HG03060 (cell line): ENCODE data around the gene ENPP5.
"Not testable (repeated sequence)": the region's sequence is repeated elsewhere in the genome, so short reads cannot be mapped to it uniquely, and the experiment has no call there.

Source experiments
- ATAC-seq: cut with Tn5 transposase; IDR thresholded peaks from one replicate; pipeline ENCODE4 v1.9.1; 2021; ENCODE audit warnings: low read depth, moderate number of reproducible peaks; ENCODE audit not compliant: unreplicated experiment

ENPP5 gene

DNA sequence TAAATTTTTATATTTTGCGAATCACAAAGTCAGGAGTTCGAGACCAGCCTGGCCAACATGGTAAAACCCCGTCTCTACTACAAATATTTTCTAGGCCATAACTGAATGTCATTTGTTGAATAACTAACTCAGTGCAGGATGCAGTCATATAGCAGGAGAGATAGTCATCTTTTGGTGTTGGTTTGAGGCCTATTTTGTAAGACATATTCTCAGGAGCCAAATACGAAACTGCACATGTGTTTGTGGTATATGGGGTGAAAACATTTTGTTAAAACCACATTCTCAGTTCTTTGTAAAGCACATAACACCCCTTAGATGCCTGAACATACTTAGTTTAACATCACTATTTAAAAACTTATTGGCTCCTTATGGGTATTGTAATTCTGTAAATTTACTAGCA lies 4.7 kb upstream of the ENPP5 start:
- ATAC-seq, result peak; percentile 66

- no peak for ATAC-seq
Observed at GRCh38 chr6:46174904-46175303, 4.1 kb upstream of the ENPP5 start.

DNA sequence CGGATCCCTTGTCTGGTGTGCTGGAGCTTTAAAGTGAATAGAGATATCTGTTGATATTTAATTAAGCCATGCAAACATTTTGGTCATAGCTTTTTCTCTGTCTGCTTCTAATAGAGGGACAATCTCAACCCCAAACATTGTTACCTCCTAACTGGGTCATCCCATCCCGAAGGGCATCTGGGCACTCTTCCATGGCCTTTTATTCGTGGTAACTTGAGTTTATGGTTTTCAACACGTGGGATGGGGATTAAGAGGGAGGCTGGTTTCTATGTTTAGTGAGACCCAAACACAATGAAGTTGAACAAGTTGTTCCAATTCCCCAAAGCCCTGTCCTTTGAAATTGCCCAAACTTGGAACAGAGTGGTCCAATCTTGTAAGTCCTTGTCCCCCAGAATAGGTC lies 1.4 kb upstream of the ENPP5 start:
- no peak for ATAC-seq

- ATAC-seq, result no peak
Observed at GRCh38 chr6:46160102-46160501, 10.7 kb downstream of the ENPP5 start.

- no peak for ATAC-seq
Observed at GRCh38 chr6:46159229-46159628, 11.6 kb downstream of the ENPP5 start.

DNA sequence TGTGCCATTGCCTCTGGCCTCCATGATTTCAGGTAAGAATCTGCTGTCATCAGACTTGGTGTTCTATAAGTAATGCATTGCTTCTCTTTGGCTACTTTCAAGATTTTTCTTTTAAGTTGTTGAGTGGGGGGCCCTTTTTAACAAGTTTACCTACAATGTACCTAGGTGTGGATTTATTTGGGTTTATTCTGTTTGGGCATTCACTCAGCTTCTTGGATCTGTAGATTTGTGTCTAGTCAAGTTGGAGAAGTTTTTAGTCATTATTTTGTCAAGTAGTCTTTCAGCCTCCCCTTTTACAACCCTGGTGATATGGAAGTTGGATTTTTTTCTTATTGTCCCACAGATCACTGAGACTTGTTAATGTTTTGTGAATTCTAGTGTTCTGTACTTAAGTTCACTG lies 14.1 kb downstream of the ENPP5 start:
- no peak for ATAC-seq

DNA sequence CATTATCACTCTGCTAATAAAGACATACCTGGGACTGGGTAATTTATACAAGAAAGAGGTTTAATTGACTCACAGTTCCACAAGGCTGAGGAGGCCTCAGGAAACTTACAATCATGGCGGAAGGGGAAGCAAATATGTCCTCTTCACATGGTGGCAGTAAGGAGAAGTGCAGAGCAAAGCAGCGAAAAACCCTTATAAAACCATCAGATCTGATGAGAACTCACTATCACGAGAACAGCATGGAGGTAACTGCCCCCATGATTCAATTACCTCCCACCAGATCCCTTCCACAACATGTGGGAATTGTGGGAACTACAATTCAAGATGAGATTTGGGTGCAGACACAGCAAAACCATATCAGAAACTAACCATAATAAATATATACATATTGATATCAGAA lies 21.7 kb downstream of the ENPP5 start:
- not testable (repeated sequence) for ATAC-seq

- ATAC-seq, result no peak
Observed at GRCh38 chr6:46144270-46144669, 26.5 kb downstream of the ENPP5 start.

DNA sequence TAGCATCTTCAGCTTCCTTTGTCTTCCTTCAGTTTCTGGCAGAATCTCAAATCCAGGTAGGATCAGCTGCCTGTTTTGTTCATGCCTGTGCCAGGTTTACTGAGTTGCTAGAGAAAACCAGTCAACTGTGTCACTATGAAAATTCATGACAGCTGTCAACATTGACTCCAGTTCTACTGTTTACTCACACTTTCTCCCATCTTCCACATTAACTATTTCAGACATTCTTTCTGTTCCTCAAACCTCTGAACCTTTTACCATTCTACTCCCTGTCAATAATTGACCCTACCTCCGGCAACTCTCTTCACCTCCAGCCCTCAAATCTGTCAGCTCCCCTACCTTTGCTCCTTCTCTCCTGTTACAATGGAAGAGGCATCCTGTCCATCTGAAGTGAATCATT lies 32.5 kb downstream of the ENPP5 start:
- peak; percentile 77 for ATAC-seq

DNA sequence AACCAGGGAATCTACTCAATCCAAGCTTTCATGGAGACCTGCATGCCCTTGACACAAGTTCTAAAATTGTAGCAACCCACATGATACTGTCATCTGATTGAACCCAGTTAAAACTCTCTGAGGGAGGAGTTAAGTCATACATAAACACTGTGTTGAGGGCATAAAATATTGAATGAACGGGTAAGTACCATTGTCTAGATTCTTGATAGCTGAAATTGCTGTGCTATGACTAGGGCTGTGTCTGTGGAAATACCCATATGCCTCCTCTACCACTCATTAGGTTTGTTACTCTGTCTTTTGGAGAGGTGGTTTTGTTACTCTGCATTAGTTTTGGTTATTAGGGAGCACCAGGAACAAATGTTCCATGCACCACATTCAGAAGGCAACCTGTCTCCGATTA lies 33.4 kb downstream of the ENPP5 start:
- ATAC-seq, result peak; percentile 37

DNA sequence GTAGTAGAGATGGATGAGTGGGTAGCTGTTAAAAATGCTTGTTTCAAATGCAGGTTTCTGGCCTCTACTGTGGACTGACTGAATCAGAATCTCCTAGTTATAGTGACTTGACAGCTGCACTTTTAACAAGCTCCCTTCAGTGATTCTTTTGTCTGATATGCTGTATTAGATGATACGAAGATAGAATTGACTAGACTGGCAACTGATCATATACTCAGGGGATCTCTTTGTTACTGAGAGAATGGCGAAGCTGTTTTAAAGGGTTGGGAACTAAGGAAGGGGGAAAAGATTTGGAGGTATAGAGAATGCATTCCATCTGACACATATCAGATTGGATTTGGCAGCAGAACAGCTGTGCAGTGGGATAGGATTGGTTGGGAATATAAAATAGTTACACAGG lies 33.9 kb downstream of the ENPP5 start:
- ATAC-seq, result no peak

- ATAC-seq, result no peak
Observed at GRCh38 chr6:46135176-46135575, 35.6 kb downstream of the ENPP5 start.

DNA sequence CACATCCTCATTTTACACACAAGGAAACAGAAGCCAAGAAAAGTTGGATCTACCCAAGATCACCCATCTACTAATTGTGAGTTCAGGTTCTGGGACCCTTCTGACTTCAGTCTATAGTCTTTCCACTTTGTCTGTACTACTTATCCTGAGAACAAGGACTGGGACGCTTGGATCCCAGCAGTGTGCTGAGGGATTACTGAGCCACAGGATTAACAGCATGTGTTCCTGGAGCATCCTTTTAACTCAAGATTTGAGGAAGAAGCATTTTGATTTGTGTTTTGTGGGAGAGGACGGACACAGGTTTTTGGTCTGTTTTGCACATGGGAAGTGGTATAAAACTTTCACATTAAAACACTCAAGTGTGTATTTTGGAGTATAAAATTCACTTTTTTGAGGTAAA lies 36.6 kb downstream of the ENPP5 start:
- ATAC-seq, result no peak

- not testable (repeated sequence) for ATAC-seq
Observed at GRCh38 chr6:46131291-46131690, 39.5 kb downstream of the ENPP5 start.

DNA sequence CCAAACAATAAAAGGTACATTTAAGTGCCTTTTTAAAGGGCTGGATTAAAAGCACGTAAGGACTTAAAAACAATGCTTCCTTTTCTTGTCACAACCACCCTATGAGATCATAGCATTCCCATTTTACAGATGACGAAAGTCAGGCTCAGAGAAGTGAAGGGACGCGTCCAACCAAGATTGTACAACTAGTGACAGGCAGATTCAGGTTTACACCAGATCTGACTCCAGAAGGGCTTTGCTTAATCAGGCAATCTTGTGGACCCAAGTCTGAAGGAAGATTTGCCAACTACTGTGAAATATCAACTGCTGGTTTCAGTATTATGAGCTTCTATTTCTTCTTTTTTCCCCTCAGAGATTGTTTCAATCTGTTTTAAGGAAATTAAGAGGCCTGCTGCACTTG lies 40.1 kb downstream of the ENPP5 start:
- no peak for ATAC-seq

GRCh38 chr6:46129629-46130511 lies 40.9 kb downstream of the ENPP5 start, which contains the start of gene ENPP4:
ENPP4 (plus strand) TSS chr6:46129989; CDS start chr6:46139584, 9,595 bp downstream.
- peak; percentile 91 for ATAC-seq

- ATAC-seq, result no peak
Observed at GRCh38 chr6:46129291-46129628, 41.5 kb downstream of the ENPP5 start.

GRCh38 chr6:46128476-46128875 lies 42.3 kb downstream of the ENPP5 start:
- peak; percentile 32 for ATAC-seq

GRCh38 chr6:46119679-46120078 lies 51.1 kb downstream of the ENPP5 start:
- not testable (repeated sequence) for ATAC-seq

- ATAC-seq, result no peak
Observed at GRCh38 chr6:46118836-46119235, 51.9 kb downstream of the ENPP5 start.

- ATAC-seq, result no peak
Observed at GRCh38 chr6:46118157-46118556, 52.6 kb downstream of the ENPP5 start.

- ATAC-seq, result no peak
Observed at GRCh38 chr6:46116289-46116688, 54.5 kb downstream of the ENPP5 start.
